Mammary epithelial cell (primary cell): ENCODE measurements around the gene REXO1.
"Not testable (repeated sequence)": the region's sequence is repeated elsewhere in the genome, so short reads cannot be mapped to it uniquely, and the experiment has no call there.

ENCODE experiments used
- EZH2 ChIP-seq: IDR thresholded peaks from 2 replicates; pipeline ENCODE4 v1.6.1; 2012; ENCODE audit warnings: low read length, inconsistent platforms, borderline replicate concordance
- TF ChIP-seq, protein P1 (sequence below), 2 donors: IDR thresholded peaks in 1 of 2; conservative IDR thresholded peaks in 1 of 2; 2 replicates each; pipeline ENCODE4 v1.5.1; 2011 to 2012; ENCODE audit warnings: inconsistent platforms in 2 of 2, low read length in 2 of 2, mild to moderate bottlenecking in 2 of 2, control low read depth in 1 of 2, low read depth in 1 of 2; ENCODE audit not compliant: insufficient read depth in 1 of 2; ENCODE audit errors: extremely low read depth in 1 of 2

DNA sequence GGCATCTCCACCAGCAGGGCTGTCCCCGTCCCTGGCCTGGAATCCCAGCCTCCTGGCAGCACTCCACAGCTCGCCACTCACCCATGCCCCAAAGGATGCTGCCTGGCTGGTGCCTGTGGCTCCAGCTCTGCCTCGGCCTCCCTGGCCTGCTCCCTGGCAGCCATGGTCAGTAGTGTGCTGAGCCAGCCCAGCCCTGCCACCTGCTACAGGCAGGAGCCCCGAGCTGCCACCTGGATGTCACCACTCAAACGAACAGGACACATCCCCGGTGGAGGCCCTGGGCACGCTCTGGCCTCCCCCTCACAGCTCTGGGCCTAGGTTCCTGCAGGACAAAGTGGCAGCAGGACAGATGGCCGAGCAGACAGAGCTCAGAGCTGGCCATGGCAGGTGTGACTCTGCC, 30.3 kb upstream of the REXO1 start:
- TF ChIP-seq, protein P1, sequence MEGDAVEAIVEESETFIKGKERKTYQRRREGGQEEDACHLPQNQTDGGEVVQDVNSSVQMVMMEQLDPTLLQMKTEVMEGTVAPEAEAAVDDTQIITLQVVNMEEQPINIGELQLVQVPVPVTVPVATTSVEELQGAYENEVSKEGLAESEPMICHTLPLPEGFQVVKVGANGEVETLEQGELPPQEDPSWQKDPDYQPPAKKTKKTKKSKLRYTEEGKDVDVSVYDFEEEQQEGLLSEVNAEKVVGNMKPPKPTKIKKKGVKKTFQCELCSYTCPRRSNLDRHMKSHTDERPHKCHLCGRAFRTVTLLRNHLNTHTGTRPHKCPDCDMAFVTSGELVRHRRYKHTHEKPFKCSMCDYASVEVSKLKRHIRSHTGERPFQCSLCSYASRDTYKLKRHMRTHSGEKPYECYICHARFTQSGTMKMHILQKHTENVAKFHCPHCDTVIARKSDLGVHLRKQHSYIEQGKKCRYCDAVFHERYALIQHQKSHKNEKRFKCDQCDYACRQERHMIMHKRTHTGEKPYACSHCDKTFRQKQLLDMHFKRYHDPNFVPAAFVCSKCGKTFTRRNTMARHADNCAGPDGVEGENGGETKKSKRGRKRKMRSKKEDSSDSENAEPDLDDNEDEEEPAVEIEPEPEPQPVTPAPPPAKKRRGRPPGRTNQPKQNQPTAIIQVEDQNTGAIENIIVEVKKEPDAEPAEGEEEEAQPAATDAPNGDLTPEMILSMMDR (conservative IDR thresholded peaks at IDR 0.05 in 1 of 2, IDR thresholded peaks at IDR 0.05 in 1 of 2; ENCODE audit: extremely low read depth in 1 of 2, insufficient read depth in 1 of 2, low read depth in 1 of 2, low read length in 2 of 2), result not testable (repeated sequence)
- TF ChIP-seq EZH2, result not testable (repeated sequence)
